ENCODE data around the gene ENHO. TPM values are rescaled to one million over a fixed set of nuclear protein-coding genes. Genes with fewer than 3 reads are reported as not detected.

ENHO gene
- total RNA-seq, 1 donor from 2014 or later, result 4.4 TPM

DNA sequence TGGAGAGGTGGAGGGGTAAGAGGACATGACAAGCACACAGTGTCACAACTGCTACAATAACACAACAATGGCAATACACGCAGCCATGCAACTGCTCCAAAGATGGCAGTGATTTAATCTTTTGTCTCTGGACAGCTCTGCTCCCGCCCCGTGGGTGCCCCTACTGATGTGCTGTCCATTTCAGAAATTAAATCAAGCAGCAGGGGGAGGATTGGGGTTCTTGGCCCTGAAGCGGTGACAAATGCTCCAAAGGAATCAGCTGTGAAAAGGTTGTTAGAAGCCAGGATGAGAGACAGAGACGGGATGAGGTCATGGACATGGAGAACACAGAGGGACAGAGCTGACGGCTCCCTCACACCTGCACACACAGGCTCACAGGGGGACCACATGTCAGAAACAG lies 44.2 kb upstream of the ENHO start:
- no peak overlapping the region for H3K9ac ChIP-seq
- H3K79me2 ChIP-seq (ENCODE audit: low read depth), result no peaks in the 10 kb centered on the region
- Mint-ChIP-seq H3K27ac (peak overlapping the region; percentile 20), H3K36me3 (peaks cover 49% of the 10 kb centered on the region), H3K9me3 (peaks cover 8% of the 10 kb centered on the region), H3K4me1 (peaks cover 61% of the 10 kb centered on the region), H3K27me3 (ENCODE audit: insufficient read depth, low read depth) (peaks cover 8% of the 10 kb centered on the region), H3K4me3 (peak overlapping the region; percentile 23)
- no peak overlapping the region for H2AFZ ChIP-seq (replicated peaks)
- H3K36me3 ChIP-seq, result no peaks in the 10 kb centered on the region
- TF ChIP-seq EZH2phosphoT487 (IDR thresholded peaks at IDR 0.05) (no peak), EZH2 (IDR thresholded peaks at IDR 0.05) (no peak)
- TF ChIP-seq, protein P1, sequence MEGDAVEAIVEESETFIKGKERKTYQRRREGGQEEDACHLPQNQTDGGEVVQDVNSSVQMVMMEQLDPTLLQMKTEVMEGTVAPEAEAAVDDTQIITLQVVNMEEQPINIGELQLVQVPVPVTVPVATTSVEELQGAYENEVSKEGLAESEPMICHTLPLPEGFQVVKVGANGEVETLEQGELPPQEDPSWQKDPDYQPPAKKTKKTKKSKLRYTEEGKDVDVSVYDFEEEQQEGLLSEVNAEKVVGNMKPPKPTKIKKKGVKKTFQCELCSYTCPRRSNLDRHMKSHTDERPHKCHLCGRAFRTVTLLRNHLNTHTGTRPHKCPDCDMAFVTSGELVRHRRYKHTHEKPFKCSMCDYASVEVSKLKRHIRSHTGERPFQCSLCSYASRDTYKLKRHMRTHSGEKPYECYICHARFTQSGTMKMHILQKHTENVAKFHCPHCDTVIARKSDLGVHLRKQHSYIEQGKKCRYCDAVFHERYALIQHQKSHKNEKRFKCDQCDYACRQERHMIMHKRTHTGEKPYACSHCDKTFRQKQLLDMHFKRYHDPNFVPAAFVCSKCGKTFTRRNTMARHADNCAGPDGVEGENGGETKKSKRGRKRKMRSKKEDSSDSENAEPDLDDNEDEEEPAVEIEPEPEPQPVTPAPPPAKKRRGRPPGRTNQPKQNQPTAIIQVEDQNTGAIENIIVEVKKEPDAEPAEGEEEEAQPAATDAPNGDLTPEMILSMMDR (IDR thresholded peaks at IDR 0.05), result no peak
- peaks cover 20% of the 10 kb centered on the region for H3F3A ChIP-seq (ENCODE audit: low read depth)
- H3K9me3 ChIP-seq (ENCODE audit: low read depth), result no peaks in the 10 kb centered on the region
- H3K4me1 ChIP-seq, result peaks cover 56% of the 10 kb centered on the region
- peak overlapping the region; percentile 71 for H3K4me2 ChIP-seq
- H4K20me1 ChIP-seq (ENCODE audit: low read depth), result peaks cover 50% of the 10 kb centered on the region
- no peak overlapping the region for H3K4me3 ChIP-seq
- no peak for DNase-seq (ENCODE audit: low spot score)
- no peak overlapping the region for H3K27ac ChIP-seq
- H3K27me3 ChIP-seq, result no peaks in the 10 kb centered on the region

- peaks cover 55% of the 10 kb centered on the region for H3K36me3 Mint-ChIP-seq
- peaks cover 58% of the 10 kb centered on the region for H3K4me1 ChIP-seq
- peak overlapping the region; percentile 4 for H3K4me3 ChIP-seq
- peaks cover 8% of the 10 kb centered on the region for H3K27me3 Mint-ChIP-seq (ENCODE audit: insufficient read depth, low read depth)
- no peaks in the 10 kb centered on the region for H3K36me3 ChIP-seq
- H3K4me3 Mint-ChIP-seq, result no peak overlapping the region
- TF ChIP-seq EZH2 (IDR thresholded peaks at IDR 0.05), result no peak
- TF ChIP-seq, protein P1 (IDR thresholded peaks at IDR 0.05), result no peak
- no peak for TF ChIP-seq EZH2phosphoT487 (IDR thresholded peaks at IDR 0.05)
- H3K27ac ChIP-seq, result no peak overlapping the region
- H3K4me2 ChIP-seq, result peak overlapping the region; percentile 71
- H3K27ac Mint-ChIP-seq, result peak overlapping the region; percentile 64
- no peaks in the 10 kb centered on the region for H3K27me3 ChIP-seq
- no peaks in the 10 kb centered on the region for H3K9me3 ChIP-seq (ENCODE audit: low read depth)
- H3K9ac ChIP-seq, result no peak overlapping the region
- H2AFZ ChIP-seq (replicated peaks), result no peak overlapping the region
- peaks cover 49% of the 10 kb centered on the region for H4K20me1 ChIP-seq (ENCODE audit: low read depth)
- peaks cover 10% of the 10 kb centered on the region for H3K9me3 Mint-ChIP-seq
- peak; percentile 53 for DNase-seq (ENCODE audit: low spot score)
- no peaks in the 10 kb centered on the region for H3K79me2 ChIP-seq (ENCODE audit: low read depth)
- peaks cover 25% of the 10 kb centered on the region for H3F3A ChIP-seq (ENCODE audit: low read depth)
- peaks cover 60% of the 10 kb centered on the region for H3K4me1 Mint-ChIP-seq
These were observed 43.5 kb upstream of the ENHO start for GRCh38 chr9:34566322-34566721.

DNA sequence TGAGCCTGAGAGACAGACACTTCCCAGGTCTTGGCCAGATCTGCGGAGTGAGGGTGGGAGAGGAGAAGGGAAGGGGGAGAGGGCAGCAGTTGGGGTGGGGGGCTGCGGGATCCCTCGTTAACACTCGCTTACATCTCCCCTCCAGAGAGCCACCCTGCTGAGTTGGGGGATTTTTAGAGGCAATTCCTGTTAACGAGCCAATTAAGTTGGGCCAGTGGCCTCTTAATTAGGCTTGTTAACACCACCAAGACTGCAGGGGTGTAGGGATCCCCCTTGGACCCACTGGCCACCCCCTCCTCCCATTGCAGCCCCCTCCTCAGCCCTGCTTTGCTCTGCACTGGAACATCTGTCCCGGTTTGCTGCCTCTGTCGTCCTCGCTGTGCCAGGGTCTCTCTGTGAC lies 43.1 kb upstream of the ENHO start:
- Histone ChIP-seq H3K9me3 (ENCODE audit: low read depth) (no peaks in the 10 kb centered on the region), H3K9ac (no peak overlapping the region), H3K27me3 (no peaks in the 10 kb centered on the region), H3K4me3 (peak overlapping the region; percentile 4), H4K20me1 (ENCODE audit: low read depth) (peaks cover 48% of the 10 kb centered on the region), H3K27ac (no peak overlapping the region), H3K79me2 (ENCODE audit: low read depth) (no peaks in the 10 kb centered on the region), H3F3A (ENCODE audit: low read depth) (peaks cover 30% of the 10 kb centered on the region), H3K4me2 (peak overlapping the region; percentile 71), H3K36me3 (no peaks in the 10 kb centered on the region), H2AFZ (replicated peaks) (no peak overlapping the region), H3K4me1 (peaks cover 58% of the 10 kb centered on the region)
- TF ChIP-seq, protein P1 (IDR thresholded peaks at IDR 0.05), result no peak
- TF ChIP-seq EZH2 (IDR thresholded peaks at IDR 0.05) (no peak), EZH2phosphoT487 (IDR thresholded peaks at IDR 0.05) (no peak)
- Mint-ChIP-seq H3K27ac (peak overlapping the region; percentile 64), H3K4me1 (peaks cover 60% of the 10 kb centered on the region), H3K4me3 (no peak overlapping the region), H3K9me3 (peaks cover 10% of the 10 kb centered on the region), H3K36me3 (peaks cover 55% of the 10 kb centered on the region), H3K27me3 (ENCODE audit: insufficient read depth, low read depth) (peaks cover 8% of the 10 kb centered on the region)
- peak; percentile 65 for DNase-seq (ENCODE audit: low spot score)
